GM23338 (cell line): Measurements from ENCODE around the gene WDR26. TPM values are rescaled to one million over a fixed set of nuclear protein-coding genes. Genes with fewer than 3 reads are reported as not detected.

ENCODE experiments used
- ATAC-seq: fragments of 200-7000 bp; cut with Tn5 transposase; 3 replicates; pipeline ENCODE4 v1.9.1; 2020
- DNase-seq: peaks from one replicate; pipeline ENCODE4 v3.0.0-alpha.2; 2015; ENCODE audit warnings: low spot score
- H2AFZ ChIP-seq: fragments of 200-600 bp; sonication (generic); 2 replicates; pipeline ENCODE4 v1.8.0; 2016; ENCODE audit warnings: antibody characterized with exemption, mild to moderate bottlenecking, moderate library complexity
- H3F3A ChIP-seq: fragments of 200-600 bp; sonication (generic); replicated peaks from 2 replicates; pipeline ENCODE4 v1.8.0; 2017; ENCODE audit warnings: antibody characterized with exemption, mixed run types, low read depth
- H3K27ac ChIP-seq: fragments of 200-600 bp; sonication (generic); 2 replicates; pipeline ENCODE4 v1.6.1; 2016; ENCODE audit warnings: low read depth
- H3K27me3 ChIP-seq: fragments of 200-600 bp; sonication (generic); 2 replicates; pipeline ENCODE4 v1.8.0; 2016; ENCODE audit warnings: mild to moderate bottlenecking, mixed run types, moderate library complexity; ENCODE audit not compliant: insufficient read depth
- H3K36me3 ChIP-seq: fragments of 200-600 bp; sonication (generic); 2 replicates; pipeline ENCODE4 v1.8.0; 2016; ENCODE audit warnings: mild to moderate bottlenecking; ENCODE audit not compliant: insufficient read depth
- H3K4me1 ChIP-seq: fragments of 200-600 bp; sonication (generic); 2 replicates; pipeline ENCODE4 v1.8.0; 2016; ENCODE audit warnings: mild to moderate bottlenecking, moderate library complexity; ENCODE audit not compliant: insufficient read depth
- H3K4me2 ChIP-seq: fragments of 200-600 bp; sonication (generic); 2 replicates; pipeline ENCODE4 v1.7.1; 2017; ENCODE audit warnings: mixed run types
- H3K4me3 ChIP-seq: fragments of 200-600 bp; sonication (generic); 2 replicates; pipeline ENCODE4 v1.6.1; 2016; ENCODE audit warnings: mixed run types
- H3K79me2 ChIP-seq: fragments of 200-600 bp; sonication (generic); replicated peaks from 2 replicates; pipeline ENCODE4 v1.8.0; 2017; ENCODE audit warnings: mild to moderate bottlenecking; ENCODE audit not compliant: insufficient read depth
- H3K9me2 ChIP-seq: fragments of 200-600 bp; sonication (generic); 2 replicates; pipeline ENCODE4 v1.8.0; 2017; ENCODE audit not compliant: insufficient read depth
- H4K20me1 ChIP-seq: fragments of 200-600 bp; sonication (generic); replicated peaks from 2 replicates; pipeline ENCODE4 v1.8.0; 2017; ENCODE audit warnings: mild to moderate bottlenecking; ENCODE audit not compliant: insufficient read depth
- H3K27ac Mint-ChIP-seq: 2 replicates; pipeline ENCODE4 v1.8.0; 2020; ENCODE audit warnings: inconsistent platforms, mild to moderate bottlenecking, moderate library complexity, mixed read lengths
- H3K27me3 Mint-ChIP-seq: 3 replicates; pipeline ENCODE4 v1.8.0; 2022; ENCODE audit warnings: low read depth, mild to moderate bottlenecking, moderate library complexity, mixed read lengths, inconsistent platforms; ENCODE audit not compliant: insufficient read depth, poor library complexity
- H3K36me3 Mint-ChIP-seq: 3 replicates; pipeline ENCODE4 v1.8.0; 2021; ENCODE audit warnings: low read depth, mild to moderate bottlenecking, inconsistent platforms, moderate library complexity, mixed read lengths
- H3K4me1 Mint-ChIP-seq: 3 replicates; pipeline ENCODE4 v1.8.0; 2020; ENCODE audit warnings: mild to moderate bottlenecking, inconsistent platforms, mixed read lengths
- H3K4me3 Mint-ChIP-seq: 3 replicates; pipeline ENCODE4 v1.8.0; 2021; ENCODE audit warnings: moderate library complexity, mild to moderate bottlenecking, inconsistent platforms, mixed read lengths
- H3K9me3 Mint-ChIP-seq: 3 replicates; pipeline ENCODE4 v1.8.0; 2020; ENCODE audit warnings: moderate library complexity, mild to moderate bottlenecking, inconsistent platforms, mixed read lengths
- CREB1 ChIP-seq: fragments of 250-450 bp; sonication (Bioruptor Pico); IDR thresholded peaks from 2 replicates; pipeline ENCODE4 v1.5.0; 2020; ENCODE audit warnings: low read depth, mild to moderate bottlenecking, moderate library complexity
- CTCF ChIP-seq, 2 experiments: fragments of 200-600 bp in 1 of 2; sonication (generic) in 1 of 2; conservative IDR thresholded peaks; 2 replicates each; pipeline versions ENCODE4 v1.5.1 to v1.6.1; 2016 to 2017; ENCODE audit warnings: antibody characterized with exemption in 2 of 2, low read depth in 2 of 2, mild to moderate bottlenecking in 2 of 2, moderate library complexity in 1 of 2
- ETS1 ChIP-seq: IDR thresholded peaks from 2 replicates; pipeline ENCODE4 v1.6.1; 2016; ENCODE audit warnings: antibody characterized with exemption
- EZH2 ChIP-seq: fragments of 200-600 bp; sonication (generic); IDR thresholded peaks from one replicate; pipeline ENCODE4 v1.8.0; 2017; ENCODE audit warnings: antibody characterized with exemption, mild to moderate bottlenecking, low read depth; ENCODE audit not compliant: unreplicated experiment
- EZH2phosphoT487 ChIP-seq: fragments of 200-600 bp; sonication (generic); IDR thresholded peaks from one replicate; pipeline ENCODE4 v1.8.1; 2018; ENCODE audit warnings: antibody characterized with exemption; ENCODE audit not compliant: unreplicated experiment
- JUNB ChIP-seq: IDR thresholded peaks from one replicate; pipeline ENCODE4 v1.6.1; 2016; ENCODE audit warnings: antibody characterized with exemption; ENCODE audit not compliant: unreplicated experiment
- NANOG ChIP-seq: IDR thresholded peaks from 2 replicates; pipeline ENCODE4 v1.6.1; 2016; ENCODE audit warnings: antibody characterized with exemption, borderline replicate concordance
- POLR2AphosphoS5 ChIP-seq: IDR thresholded peaks from 2 replicates; pipeline ENCODE4 v1.6.1; 2016; ENCODE audit warnings: antibody characterized with exemption, low read depth
- REST ChIP-seq: IDR thresholded peaks from one replicate; pipeline ENCODE4 v1.6.1; 2018; ENCODE audit warnings: antibody characterized with exemption; ENCODE audit not compliant: unreplicated experiment
- STAT1 ChIP-seq: IDR thresholded peaks from one replicate; pipeline ENCODE4 v1.6.1; 2016; ENCODE audit warnings: antibody characterized with exemption; ENCODE audit not compliant: unreplicated experiment
- ZNF114 ChIP-seq: fragments of 250-450 bp; sonication (Bioruptor Pico); IDR thresholded peaks from 2 replicates; pipeline ENCODE4 v1.5.0; 2020; ENCODE audit warnings: mild to moderate bottlenecking, moderate library complexity
- ZNF331 ChIP-seq: fragments of 250-450 bp; sonication (Bioruptor Pico); IDR thresholded peaks from 2 replicates; pipeline ENCODE4 v1.5.0; 2020; ENCODE audit warnings: low read depth, mild to moderate bottlenecking, moderate library complexity
- ZNF462 ChIP-seq: fragments of 250-450 bp; sonication (Bioruptor Pico); IDR thresholded peaks from 2 replicates; pipeline ENCODE4 v1.5.0; 2020; ENCODE audit warnings: mild to moderate bottlenecking, moderate library complexity
- polyA plus RNA-seq: library from polyadenylated mRNA; unstranded; fragments of >200 nt; fragmentation: Nextera tagmentation; extraction: Ambion mirVana; gene quantifications from 2 replicates; pipeline ENCODE4 v1.2.1, GENCODE V29; 2016
- total RNA-seq: library from RNA; depleted of rRNA; stranded (reverse); fragments of >200 nt; shearing (Covaris generic); gene quantifications from 2 replicates; pipeline ENCODE4 v1.2.3, GENCODE V29; 2014

The WDR26 gene
- total and polyA plus RNA-seq, 2 experiments from 2014 or later, result 16.9 to 74.6 TPM

- H3K36me3 ChIP-seq, result peaks cover 73% of the 10 kb centered on the region; the same call in 1 of the 2 replicates
- H3K4me3 Mint-ChIP-seq, result no peak overlapping the region
- no peak for ATAC-seq
Measured at GRCh38 chr1:224393294-224393693, 41.3 kb downstream of the WDR26 start.

More at GRCh38 chr1:224393294-224393693, 41.3 kb downstream of the WDR26 start:
- H3K9me2 ChIP-seq, result no peaks in the 10 kb centered on the region
- H3K36me3 Mint-ChIP-seq, result peaks cover 95% of the 10 kb centered on the region
- H3K9me3 Mint-ChIP-seq, result no peaks in the 10 kb centered on the region
- H4K20me1 ChIP-seq, result peaks cover 8% of the 10 kb centered on the region
- TF ChIP-seq NANOG (no peak), JUNB (no peak), POLR2AphosphoS5 (no peak), ZNF331 (CRISPR knock-in tag) (no peak), EZH2phosphoT487 (no peak), STAT1 (no peak), ZNF462 (no peak), CREB1 (CRISPR knock-in tag) (no peak), CTCF (conservative IDR thresholded peaks at IDR 0.05; ENCODE audit: low read depth in 2 of 2) (no peak), ETS1 (no peak), ZNF114 (no peak), EZH2 (no peak), REST (no peak)
- no peaks in the 10 kb centered on the region for H3K4me1 Mint-ChIP-seq
- H3K27ac ChIP-seq, result no peak overlapping the region
- DNase-seq, result no peak
- H3K27me3 ChIP-seq, result no peaks in the 10 kb centered on the region
- H3K4me2 ChIP-seq, result no peak overlapping the region
- H3K79me2 ChIP-seq, result no peaks in the 10 kb centered on the region
- H3K4me1 ChIP-seq, result no peaks in the 10 kb centered on the region
- H3F3A ChIP-seq, result peaks cover 4% of the 10 kb centered on the region; the same call in 1 of the 2 replicates
- no peak overlapping the region for H2AFZ ChIP-seq
- no peak overlapping the region for H3K27ac Mint-ChIP-seq
- H3K4me3 ChIP-seq, result no peak overlapping the region
- no peaks in the 10 kb centered on the region for H3K27me3 Mint-ChIP-seq
